ENCODE measurements around the gene AFF1.
"Not testable (repeated sequence)": the region's sequence is repeated elsewhere in the genome, so short reads cannot be mapped to it uniquely, and the experiment has no call there.

The AFF1 gene

DNA sequence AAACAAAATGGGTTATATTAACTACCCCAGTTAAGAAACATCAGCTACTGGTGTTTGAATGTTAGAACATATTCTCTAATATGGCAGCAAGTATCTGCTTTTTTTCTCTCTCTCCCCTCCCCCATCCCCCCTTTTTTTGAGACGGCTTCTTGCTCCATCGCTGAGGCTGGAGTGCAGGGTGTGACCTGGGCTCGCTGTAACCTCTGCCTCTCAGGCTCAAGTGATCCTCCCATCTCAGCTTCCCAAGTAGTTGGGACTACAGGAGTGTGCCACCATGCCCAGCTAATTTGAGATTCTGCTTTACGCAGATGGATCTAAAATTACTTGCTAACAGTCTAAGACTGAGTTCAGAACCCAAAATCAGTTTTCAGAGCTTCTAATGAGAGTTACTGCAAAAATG lies 101.9 kb downstream of the AFF1 start:
- no peak overlapping the region for H3K4me2 ChIP-seq (ENCODE audit: low read length)
- H3K4me3 ChIP-seq (ENCODE audit: low read depth, low read length) = no peak overlapping the region
- no peak overlapping the region for H3K23ac ChIP-seq (ENCODE audit: low read length)
- H3K4ac ChIP-seq (ENCODE audit: low read depth, low read length) = no peak overlapping the region
- H3K9ac ChIP-seq (ENCODE audit: low read length) = no peak overlapping the region
- H2BK5ac ChIP-seq (ENCODE audit: low read depth, low read length, poor library complexity) = no peak overlapping the region
- no peak overlapping the region for H4K8ac ChIP-seq (ENCODE audit: low read depth, low read length)
- no peaks in the 10 kb centered on the region for H3K27me3 ChIP-seq (ENCODE audit: insufficient read depth, low read length)
- H2AFZ ChIP-seq (ENCODE audit: insufficient read depth, low read length, poor library complexity) = no peak overlapping the region
- H4K91ac ChIP-seq (ENCODE audit: low read depth, low read length) = no peak overlapping the region
- H3K36me3 ChIP-seq (ENCODE audit: control insufficient read depth in 1 of 2, insufficient read depth in 2 of 2, low read length in 2 of 2) = no peaks in the 10 kb centered on the region
- peaks cover 3 to 4% of the 10 kb centered on the region in 2 experiments for H3K4me1 ChIP-seq (ENCODE audit: control insufficient read depth in 1 of 2, insufficient read depth in 2 of 2, low read length in 2 of 2)
- H4K12ac ChIP-seq (ENCODE audit: low read depth, low read length) = no peak overlapping the region
- no peak for DNase-seq
- no CpG with 5 or more reads among the region's 4 CpGs for WGBS (ENCODE audit: extremely low coverage, insufficient coverage, insufficient read length)
- H3K27ac ChIP-seq (ENCODE audit: low read depth, low read length) = no peak overlapping the region
- H2AK5ac ChIP-seq (ENCODE audit: low read length) = no peak overlapping the region
- no peaks in the 10 kb centered on the region for H3K79me1 ChIP-seq (ENCODE audit: low read length)
- H3K18ac ChIP-seq (ENCODE audit: low read length) = no peak overlapping the region
- H3K9me3 ChIP-seq (ENCODE audit: insufficient read depth, low read depth, low read length) = no peaks in the 10 kb centered on the region
- H2BK12ac ChIP-seq (ENCODE audit: low read length) = no peak overlapping the region
- no peak overlapping the region for H3K14ac ChIP-seq (ENCODE audit: low read length)
- peaks cover 2% of the 10 kb centered on the region for H3K79me2 ChIP-seq (ENCODE audit: control insufficient read depth, insufficient read depth, low read length, poor library complexity)
- no peak overlapping the region for H2BK120ac ChIP-seq (ENCODE audit: insufficient read depth, low read length, poor library complexity)

DNA sequence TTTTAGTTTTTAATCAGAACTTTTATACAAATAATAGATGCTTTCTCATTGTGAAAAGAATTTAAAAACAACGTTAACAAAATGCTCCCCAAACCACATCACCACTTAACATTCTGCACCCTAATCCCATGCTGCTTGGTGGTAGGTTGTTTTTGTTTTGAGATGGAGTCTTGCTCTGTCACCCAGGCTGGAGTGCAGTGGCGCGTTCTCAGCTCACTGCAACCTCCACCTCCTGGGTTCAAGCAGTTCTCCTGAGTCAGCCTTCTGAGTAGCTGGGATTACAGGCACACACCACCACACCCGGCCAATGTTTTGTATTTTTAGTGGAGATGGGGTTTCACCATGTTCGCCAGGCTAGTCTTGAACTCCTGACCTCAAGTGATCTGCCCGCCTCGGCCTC lies 102.4 kb downstream of the AFF1 start:
- not testable (repeated sequence) for H3K4me1 ChIP-seq (ENCODE audit: control insufficient read depth in 1 of 2, insufficient read depth in 2 of 2, low read length in 2 of 2); H3K79me1 ChIP-seq (ENCODE audit: low read length); H4K12ac ChIP-seq (ENCODE audit: low read depth, low read length); H3K23ac ChIP-seq (ENCODE audit: low read length); H3K9ac ChIP-seq (ENCODE audit: low read length); DNase-seq; H3K4ac ChIP-seq (ENCODE audit: low read depth, low read length); H3K27ac ChIP-seq (ENCODE audit: low read depth, low read length); H2BK5ac ChIP-seq (ENCODE audit: low read depth, low read length, poor library complexity); H2BK120ac ChIP-seq (ENCODE audit: insufficient read depth, low read length, poor library complexity); H2AFZ ChIP-seq (ENCODE audit: insufficient read depth, low read length, poor library complexity); H3K36me3 ChIP-seq (ENCODE audit: control insufficient read depth in 1 of 2, insufficient read depth in 2 of 2, low read length in 2 of 2); H3K4me3 ChIP-seq (ENCODE audit: low read depth, low read length); H2BK12ac ChIP-seq (ENCODE audit: low read length); H4K91ac ChIP-seq (ENCODE audit: low read depth, low read length); H3K9me3 ChIP-seq (ENCODE audit: insufficient read depth, low read depth, low read length); H2AK5ac ChIP-seq (ENCODE audit: low read length); H3K14ac ChIP-seq (ENCODE audit: low read length); H4K8ac ChIP-seq (ENCODE audit: low read depth, low read length); H3K27me3 ChIP-seq (ENCODE audit: insufficient read depth, low read length); H3K18ac ChIP-seq (ENCODE audit: low read length); H3K4me2 ChIP-seq (ENCODE audit: low read length); H3K79me2 ChIP-seq (ENCODE audit: control insufficient read depth, insufficient read depth, low read length, poor library complexity)
- no CpG with 5 or more reads among the region's 7 CpGs for WGBS (ENCODE audit: extremely low coverage, insufficient coverage, insufficient read length)

DNA sequence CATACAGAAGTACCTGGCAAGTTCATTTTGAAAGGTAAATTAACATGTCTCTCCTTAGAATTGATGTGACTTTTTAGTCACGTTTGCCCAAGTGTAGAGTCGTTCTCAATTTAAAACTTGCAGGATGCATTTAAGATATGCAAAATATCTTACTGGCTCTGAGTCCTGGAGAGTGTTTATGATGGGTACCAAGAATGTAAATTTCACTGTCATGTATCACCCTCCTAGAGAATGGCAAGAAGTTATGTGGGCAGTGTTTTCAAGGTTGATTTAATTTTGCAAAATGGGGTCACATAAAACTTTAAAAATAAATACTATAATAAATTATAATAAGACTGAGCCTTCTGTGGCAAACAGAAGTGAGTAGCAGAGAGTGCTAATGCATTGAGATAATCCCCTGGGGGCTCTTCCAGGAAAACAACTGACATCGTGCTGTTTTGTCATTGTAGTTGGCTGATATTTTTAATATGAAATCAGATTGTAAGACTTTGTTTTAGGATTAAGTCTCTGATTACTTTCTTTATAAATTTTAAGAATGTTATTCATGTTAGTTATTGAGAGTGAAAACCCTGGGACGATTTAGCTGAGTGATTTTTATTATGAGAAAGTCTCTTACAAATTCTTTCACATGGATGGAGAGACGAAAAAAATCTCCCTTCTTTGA lies 103.0 kb downstream of the AFF1 start:
- H3K9me3 ChIP-seq (ENCODE audit: insufficient read depth, low read depth, low read length) = no peaks in the 10 kb centered on the region
- no peak overlapping the region for H4K12ac ChIP-seq (ENCODE audit: low read depth, low read length)
- no peak overlapping the region for H3K4ac ChIP-seq (ENCODE audit: low read depth, low read length)
- H3K14ac ChIP-seq (ENCODE audit: low read length) = no peak overlapping the region
- no peak overlapping the region for H2BK5ac ChIP-seq (ENCODE audit: low read depth, low read length, poor library complexity)
- no peak overlapping the region for H3K4me2 ChIP-seq (ENCODE audit: low read length)
- no peak overlapping the region for H2AK5ac ChIP-seq (ENCODE audit: low read length)
- H3K79me1 ChIP-seq (ENCODE audit: low read length) = no peaks in the 10 kb centered on the region
- H3K27ac ChIP-seq (ENCODE audit: low read depth, low read length) = no peak overlapping the region
- DNase-seq = peak in 1 of 2 donors; percentile 37
- H3K4me1 ChIP-seq (ENCODE audit: control insufficient read depth in 1 of 2, insufficient read depth in 2 of 2, low read length in 2 of 2) = peaks cover 3 to 4% of the 10 kb centered on the region in 2 experiments
- H4K91ac ChIP-seq (ENCODE audit: low read depth, low read length) = no peak overlapping the region
- H2BK12ac ChIP-seq (ENCODE audit: low read length) = no peak overlapping the region
- H3K18ac ChIP-seq (ENCODE audit: low read length) = no peak overlapping the region
- no peak overlapping the region for H3K9ac ChIP-seq (ENCODE audit: low read length)
- H2BK120ac ChIP-seq (ENCODE audit: insufficient read depth, low read length, poor library complexity) = no peak overlapping the region
- no peak overlapping the region for H3K4me3 ChIP-seq (ENCODE audit: low read depth, low read length)
- no peak overlapping the region for H3K23ac ChIP-seq (ENCODE audit: low read length)
- WGBS (ENCODE audit: extremely low coverage, insufficient coverage, insufficient read length) = no CpG with 5 or more reads among the region's 5 CpGs
- H2AFZ ChIP-seq (ENCODE audit: insufficient read depth, low read length, poor library complexity) = no peak overlapping the region
- H3K36me3 ChIP-seq (ENCODE audit: control insufficient read depth in 1 of 2, insufficient read depth in 2 of 2, low read length in 2 of 2) = no peaks in the 10 kb centered on the region
- peaks cover 2% of the 10 kb centered on the region for H3K79me2 ChIP-seq (ENCODE audit: control insufficient read depth, insufficient read depth, low read length, poor library complexity)
- no peak overlapping the region for H4K8ac ChIP-seq (ENCODE audit: low read depth, low read length)
- H3K27me3 ChIP-seq (ENCODE audit: insufficient read depth, low read length) = no peaks in the 10 kb centered on the region

DNA sequence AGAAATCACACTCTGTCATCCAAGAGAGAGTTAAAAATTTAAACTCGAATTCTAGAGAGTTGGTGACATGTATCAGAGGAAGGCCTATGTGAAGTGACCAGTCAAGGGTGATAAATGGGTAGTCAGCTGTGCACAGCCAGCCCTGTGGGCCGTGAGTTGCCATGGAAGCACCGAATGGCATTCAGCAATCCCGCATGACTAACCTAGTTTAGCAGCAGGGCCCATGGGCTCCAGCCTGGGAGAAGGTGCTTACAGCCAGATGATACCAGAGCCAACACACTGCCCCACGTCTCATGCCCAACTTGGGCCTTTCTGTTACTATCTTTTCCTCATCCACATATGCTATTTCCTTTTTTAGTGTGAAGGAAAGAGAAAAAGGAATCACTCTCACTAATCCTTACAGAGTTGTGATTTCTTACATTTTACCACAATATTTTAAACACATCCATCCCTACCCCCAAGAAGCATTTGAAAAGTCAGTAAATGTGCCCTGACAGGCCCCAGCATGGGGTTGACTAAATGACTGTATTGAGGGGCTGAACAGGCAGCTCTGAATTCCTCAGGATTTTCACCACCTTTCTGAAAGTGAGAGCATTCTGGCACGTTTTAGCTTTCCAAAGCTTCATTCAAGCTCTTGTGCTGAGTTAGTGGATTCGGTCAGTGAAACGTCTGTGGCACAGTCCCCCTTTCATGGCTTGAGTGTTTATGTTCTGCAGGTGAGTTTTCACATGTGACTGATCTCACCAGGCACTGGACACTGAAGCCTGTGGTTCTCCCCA lies 104.2 kb downstream of the AFF1 start:
- Histone ChIP-seq H2AFZ (ENCODE audit: insufficient read depth, low read length, poor library complexity) (no peak overlapping the region), H3K9me3 (ENCODE audit: insufficient read depth, low read depth, low read length) (no peaks in the 10 kb centered on the region), H2AK5ac (ENCODE audit: low read length) (no peak overlapping the region), H3K4me3 (ENCODE audit: low read depth, low read length) (no peak overlapping the region), H4K12ac (ENCODE audit: low read depth, low read length) (no peak overlapping the region), H3K4me2 (ENCODE audit: low read length) (no peak overlapping the region), H3K18ac (ENCODE audit: low read length) (no peak overlapping the region), H3K79me1 (ENCODE audit: low read length) (no peaks in the 10 kb centered on the region), H3K27me3 (ENCODE audit: insufficient read depth, low read length) (no peaks in the 10 kb centered on the region), H4K91ac (ENCODE audit: low read depth, low read length) (no peak overlapping the region), H3K36me3 (ENCODE audit: control insufficient read depth in 1 of 2, insufficient read depth in 2 of 2, low read length in 2 of 2) (no peaks in the 10 kb centered on the region), H3K9ac (ENCODE audit: low read length) (no peak overlapping the region), H4K8ac (ENCODE audit: low read depth, low read length) (peak overlapping the region; percentile 15), H2BK120ac (ENCODE audit: insufficient read depth, low read length, poor library complexity) (no peak overlapping the region), H2BK5ac (ENCODE audit: low read depth, low read length, poor library complexity) (no peak overlapping the region), H3K4ac (ENCODE audit: low read depth, low read length) (no peak overlapping the region), H2BK12ac (ENCODE audit: low read length) (no peak overlapping the region), H3K4me1 (ENCODE audit: control insufficient read depth in 1 of 2, insufficient read depth in 2 of 2, low read length in 2 of 2) (peaks cover 3 to 4% of the 10 kb centered on the region in 2 experiments), H3K14ac (ENCODE audit: low read length) (no peak overlapping the region), H3K23ac (ENCODE audit: low read length) (no peak overlapping the region), H3K27ac (ENCODE audit: low read depth, low read length) (no peak overlapping the region), H3K79me2 (ENCODE audit: control insufficient read depth, insufficient read depth, low read length, poor library complexity) (peaks cover 2% of the 10 kb centered on the region)
- peak; percentile 88 to 89 for DNase-seq
- WGBS (ENCODE audit: extremely low coverage, insufficient coverage, insufficient read length) = no CpG with 5 or more reads among the region's 8 CpGs

Data from trophoblast cell (in vitro differentiated cells and primary cell).